Liver (tissue), 3 donors: ENCODE measurements around the gene PON3.
A peak's percentile ranks its signal among the peaks of the same experiment; 100 is the strongest.

Source experiments
- CTCF ChIP-seq: fragments of 150-350 bp; IDR thresholded peaks from 2 replicates; pipeline ENCODE4 v1.5.1; 2017; ENCODE audit warnings: improper control_type of control experiment, low read depth, low read length; ENCODE audit not compliant: missing input control
- GABPA ChIP-seq, 2 donors: IDR thresholded peaks in 1 of 2; conservative IDR thresholded peaks in 1 of 2; 2 replicates each; pipeline ENCODE4 v1.6.1; 2016; ENCODE audit warnings: antibody characterized with exemption in 2 of 2, mild to moderate bottlenecking in 1 of 2, moderate library complexity in 1 of 2
- HNF4G ChIP-seq: IDR thresholded peaks from 2 replicates; pipeline ENCODE4 v1.6.1; 2016; ENCODE audit warnings: antibody characterized with exemption
- MAX ChIP-seq: IDR thresholded peaks from 2 replicates; pipeline ENCODE4 v1.6.1; 2016; ENCODE audit warnings: antibody characterized with exemption
- RXRA ChIP-seq, 2 donors: IDR thresholded peaks; 2 replicates each; pipeline ENCODE4 v1.6.1; 2017 to 2018; ENCODE audit warnings: antibody characterized with exemption in 2 of 2, mild to moderate bottlenecking in 1 of 2
- TAF1 ChIP-seq: conservative IDR thresholded peaks from 2 replicates; pipeline ENCODE4 v1.6.1; 2016; ENCODE audit warnings: antibody characterized with exemption, mild to moderate bottlenecking
- YY1 ChIP-seq: IDR thresholded peaks from 2 replicates; pipeline ENCODE4 v1.6.1; 2016; ENCODE audit warnings: antibody characterized with exemption, mild to moderate bottlenecking
- TF ChIP-seq, protein P1 (sequence below): IDR thresholded peaks from 2 replicates; pipeline ENCODE4 v1.6.1; 2016; ENCODE audit warnings: antibody characterized with exemption, mild to moderate bottlenecking
- donor health status: healthy.
- donor health status: healthy.

DNA sequence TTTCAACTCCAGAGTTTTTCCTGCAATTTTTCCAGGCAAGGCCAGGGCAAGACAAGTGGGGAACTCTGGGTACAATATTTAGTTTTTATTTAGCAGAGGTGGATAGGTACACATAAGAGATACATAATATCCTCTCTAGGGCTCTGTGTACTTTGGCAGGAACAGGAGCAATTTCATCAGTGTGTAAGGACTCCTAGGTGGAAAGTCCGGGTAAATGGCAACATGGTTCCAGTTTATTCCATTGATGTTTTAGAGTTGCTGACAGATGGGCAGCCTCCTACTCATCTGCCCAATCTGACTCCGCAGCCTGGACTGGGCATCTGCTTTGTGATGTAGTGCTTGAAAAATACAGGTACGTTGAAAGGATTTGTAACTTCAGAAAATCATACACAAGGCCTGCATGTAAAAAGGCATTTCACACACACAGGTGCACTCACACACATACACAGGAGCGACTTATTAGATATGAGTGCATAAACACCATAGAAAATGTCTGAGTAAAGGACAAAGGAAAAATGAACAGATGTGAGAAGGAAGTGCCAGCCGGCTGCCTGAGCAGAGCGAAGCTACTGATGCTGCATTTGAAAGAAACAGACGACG lies 77.6 kb downstream of the PON3 start:
- TF ChIP-seq CTCF (no peak), GABPA (IDR thresholded peaks at IDR 0.05 in 1 of 2, conservative IDR thresholded peaks at IDR 0.05 in 1 of 2) (peak in 1 of 2 donors; percentile 44), HNF4G (peak; percentile 74), MAX (peak; percentile 91), TAF1 (peak; percentile 91), YY1 (peak; percentile 95), RXRA (IDR thresholded peaks at IDR 0.05) (peak; percentile 67 to 83)
- TF ChIP-seq, protein P1, sequence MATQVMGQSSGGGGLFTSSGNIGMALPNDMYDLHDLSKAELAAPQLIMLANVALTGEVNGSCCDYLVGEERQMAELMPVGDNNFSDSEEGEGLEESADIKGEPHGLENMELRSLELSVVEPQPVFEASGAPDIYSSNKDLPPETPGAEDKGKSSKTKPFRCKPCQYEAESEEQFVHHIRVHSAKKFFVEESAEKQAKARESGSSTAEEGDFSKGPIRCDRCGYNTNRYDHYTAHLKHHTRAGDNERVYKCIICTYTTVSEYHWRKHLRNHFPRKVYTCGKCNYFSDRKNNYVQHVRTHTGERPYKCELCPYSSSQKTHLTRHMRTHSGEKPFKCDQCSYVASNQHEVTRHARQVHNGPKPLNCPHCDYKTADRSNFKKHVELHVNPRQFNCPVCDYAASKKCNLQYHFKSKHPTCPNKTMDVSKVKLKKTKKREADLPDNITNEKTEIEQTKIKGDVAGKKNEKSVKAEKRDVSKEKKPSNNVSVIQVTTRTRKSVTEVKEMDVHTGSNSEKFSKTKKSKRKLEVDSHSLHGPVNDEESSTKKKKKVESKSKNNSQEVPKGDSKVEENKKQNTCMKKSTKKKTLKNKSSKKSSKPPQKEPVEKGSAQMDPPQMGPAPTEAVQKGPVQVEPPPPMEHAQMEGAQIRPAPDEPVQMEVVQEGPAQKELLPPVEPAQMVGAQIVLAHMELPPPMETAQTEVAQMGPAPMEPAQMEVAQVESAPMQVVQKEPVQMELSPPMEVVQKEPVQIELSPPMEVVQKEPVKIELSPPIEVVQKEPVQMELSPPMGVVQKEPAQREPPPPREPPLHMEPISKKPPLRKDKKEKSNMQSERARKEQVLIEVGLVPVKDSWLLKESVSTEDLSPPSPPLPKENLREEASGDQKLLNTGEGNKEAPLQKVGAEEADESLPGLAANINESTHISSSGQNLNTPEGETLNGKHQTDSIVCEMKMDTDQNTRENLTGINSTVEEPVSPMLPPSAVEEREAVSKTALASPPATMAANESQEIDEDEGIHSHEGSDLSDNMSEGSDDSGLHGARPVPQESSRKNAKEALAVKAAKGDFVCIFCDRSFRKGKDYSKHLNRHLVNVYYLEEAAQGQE = peak; percentile 83
